SK-N-SH (cell line): Measurements from ENCODE around the gene ZNF507. TPM values are rescaled to one million over a fixed set of nuclear protein-coding genes. Genes with fewer than 3 reads are reported as not detected.

Source experiments
- CTCF ChIA-PET: fragments of 300-600, 350-600 bp; formaldehyde crosslinking; extraction: SDS; loops from one replicate; lab custom pipeline; 2021; lab: Yijun Ruan, JAX
- POLR2A ChIA-PET: fragments of 350-600 bp; sonication (Branson Sonifier 250); formaldehyde crosslinking; extraction: SDS; loops from one replicate; lab custom pipeline; 2020; ENCODE audit warnings: antibody characterized with exemption, inconsistent platforms; lab: Yijun Ruan, JAX
- DNase-seq: peaks from one replicate; pipeline ENCODE4 v3.0.0; 2012
- H2AFZ ChIP-seq: fragments of 200-600 bp; sonication (generic); 2 replicates; pipeline ENCODE4 v1.8.1; 2016; ENCODE audit warnings: antibody characterized with exemption, mild to moderate bottlenecking, low read depth
- H3F3A ChIP-seq: fragments of 200-600 bp; sonication (generic); replicated peaks from 2 replicates; pipeline ENCODE3; 2016; ENCODE audit warnings: antibody characterized with exemption, mild to moderate bottlenecking; ENCODE audit not compliant: insufficient read depth
- H3K27ac ChIP-seq, 2 experiments: fragments of 200-500 bp in 1 of 2; fragments of 200-600 bp in 1 of 2; sonication (Bioruptor generic) in 1 of 2; sonication (generic), shearing (Covaris generic) in 1 of 2; 2 replicates each; pipeline versions ENCODE4 v1.5.1 to v1.6.1; 2014 to 2016; ENCODE audit warnings: low read depth in 2 of 2, inconsistent platforms in 1 of 2, low read length in 1 of 2, mild to moderate bottlenecking in 1 of 2, mixed read lengths in 1 of 2
- H3K27me3 ChIP-seq: fragments of 200-600 bp; sonication (generic), shearing (Covaris generic); 2 replicates; pipeline ENCODE4 v1.6.1; 2016; ENCODE audit warnings: mixed run types; ENCODE audit not compliant: insufficient read depth
- H3K36me3 ChIP-seq, 2 experiments: fragments of 200-500 bp in 1 of 2; fragments of 200-600 bp in 1 of 2; sonication (Bioruptor generic) in 1 of 2; sonication (generic) in 1 of 2; replicated peaks in 1 of 2; 2 replicates each; pipeline versions ENCODE3 to v1.5.1; 2014 to 2016; ENCODE audit warnings: low read length in 1 of 2, mild to moderate bottlenecking in 1 of 2; ENCODE audit not compliant: insufficient read depth in 2 of 2, control insufficient read depth in 1 of 2
- H3K4me1 ChIP-seq, 2 experiments: fragments of 200-500 bp in 1 of 2; fragments of 200-600 bp in 1 of 2; sonication (Bioruptor generic) in 1 of 2; sonication (generic), shearing (Covaris generic) in 1 of 2; 2 replicates each; pipeline versions ENCODE4 v1.5.1 to v1.6.1; 2014 to 2016; ENCODE audit warnings: low read depth in 1 of 2, low read length in 1 of 2, mixed run types in 1 of 2; ENCODE audit not compliant: insufficient read depth in 2 of 2, control insufficient read depth in 1 of 2
- H3K4me2 ChIP-seq: fragments of 200-600 bp; sonication (generic), shearing (Covaris generic); 2 replicates; pipeline ENCODE4 v1.6.1; 2017; ENCODE audit warnings: mixed run types
- H3K4me3 ChIP-seq, 2 experiments: fragments of 200-500 bp in 1 of 2; fragments of 200-600 bp in 1 of 2; sonication (Bioruptor generic) in 1 of 2; sonication (generic), shearing (Covaris generic) in 1 of 2; 2 replicates each; pipeline versions ENCODE4 v1.5.1 to v1.8.1; 2014 to 2016; ENCODE audit warnings: low read depth in 2 of 2, inconsistent platforms in 1 of 2, low read length in 1 of 2, mild to moderate bottlenecking in 1 of 2, mixed read lengths in 1 of 2, moderate library complexity in 1 of 2
- H3K79me2 ChIP-seq: fragments of 200-600 bp; sonication (generic); 2 replicates; pipeline ENCODE4 v1.8.1; 2017; ENCODE audit warnings: mild to moderate bottlenecking; ENCODE audit not compliant: insufficient read depth
- H3K9ac ChIP-seq: fragments of 200-600 bp; sonication (generic); 2 replicates; pipeline ENCODE4 v1.6.1; 2017; ENCODE audit warnings: mixed run types
- H3K9me2 ChIP-seq: fragments of 200-600 bp; sonication (generic); 2 replicates; pipeline ENCODE4 v1.6.1; 2017; ENCODE audit warnings: mixed run types
- H3K9me3 ChIP-seq: fragments of 200-600 bp; sonication (generic); 2 replicates; pipeline ENCODE4 v1.6.1; 2017; ENCODE audit warnings: mixed run types, mild to moderate bottlenecking, moderate library complexity
- H4K20me1 ChIP-seq: fragments of 200-600 bp; sonication (generic); 2 replicates; pipeline ENCODE4 v1.6.1; 2017; ENCODE audit warnings: mild to moderate bottlenecking, mixed run types; ENCODE audit not compliant: insufficient read depth
- ELF1 ChIP-seq: IDR thresholded peaks from 2 replicates; pipeline ENCODE4 v1.4.0; 2012
- EP300 ChIP-seq, 2 experiments: IDR thresholded peaks; 2 replicates each; pipeline versions ENCODE4 v1.4.0 to v1.6.1; 2012; ENCODE audit warnings: borderline replicate concordance in 1 of 2, low read depth in 1 of 2, low read length in 1 of 2
- EZH2phosphoT487 ChIP-seq: fragments of 200-600 bp; sonication (generic); IDR thresholded peaks from 2 replicates; pipeline ENCODE4 v1.6.1; 2017; ENCODE audit warnings: low read depth, mixed run types, mild to moderate bottlenecking, antibody characterized with exemption, moderate library complexity, borderline replicate concordance
- FOSL2 ChIP-seq: IDR thresholded peaks from 2 replicates; pipeline ENCODE4 v1.4.0; 2012; ENCODE audit warnings: low read depth, mild to moderate bottlenecking, moderate library complexity, borderline replicate concordance
- FOXJ3 ChIP-seq: sonication (generic); formaldehyde crosslinking; IDR thresholded peaks from 2 replicates; pipeline ENCODE4 v1.5.1; 2020; ENCODE audit warnings: mild to moderate bottlenecking, missing genetic modification reagents
- GABPA ChIP-seq: IDR thresholded peaks from 2 replicates; pipeline ENCODE4 v1.4.0; 2012; ENCODE audit warnings: low read depth, mild to moderate bottlenecking
- MEF2A ChIP-seq: IDR thresholded peaks from 2 replicates; pipeline ENCODE4 v1.4.0; 2012; ENCODE audit warnings: low read depth, borderline replicate concordance
- NFIC ChIP-seq: IDR thresholded peaks from 2 replicates; pipeline ENCODE4 v1.4.0; 2012; ENCODE audit warnings: borderline replicate concordance
- NRF1 ChIP-seq: IDR thresholded peaks from 2 replicates; pipeline ENCODE4 v1.6.1; 2012; ENCODE audit warnings: low read depth, mild to moderate bottlenecking, low read length
- RAD21 ChIP-seq: IDR thresholded peaks from 2 replicates; pipeline ENCODE4 v1.6.1; 2012; ENCODE audit warnings: mild to moderate bottlenecking, low read length
- SIN3A ChIP-seq: IDR thresholded peaks from 2 replicates; pipeline ENCODE4 v1.6.1; 2012; ENCODE audit warnings: low read depth, mild to moderate bottlenecking, low read length, moderate library complexity, borderline replicate concordance
- SMC3 ChIP-seq: IDR thresholded peaks from 2 replicates; pipeline ENCODE4 v1.6.1; 2012; ENCODE audit warnings: low read depth, low read length, improper control_type of control experiment
- TCF12 ChIP-seq: IDR thresholded peaks from 2 replicates; pipeline ENCODE4 v1.4.0; 2012
- TEAD4 ChIP-seq: IDR thresholded peaks from 2 replicates; pipeline ENCODE4 v1.4.0; 2012; ENCODE audit warnings: mild to moderate bottlenecking, borderline replicate concordance; ENCODE audit not compliant: insufficient read depth
- WGBS: methylation state at CpG from one replicate; pipeline ENCODE4 v1.1.6; 2017; ENCODE audit warnings: low lambda C conversion rate; 5-methylcytosine and 5-hydroxymethylcytosine counted together
- polyA plus RNA-seq, 3 experiments: library from polyadenylated mRNA; depleted of rRNA; stranded (reverse); fragments of >200 nt; gene quantifications; 2 replicates each; pipeline ENCODE4 v1.2.3, GENCODE V29; 2012
- TF ChIP-seq, protein P1 (sequence below): IDR thresholded peaks from 2 replicates; pipeline ENCODE4 v1.4.0; 2012; ENCODE audit warnings: low read depth
- TF ChIP-seq, protein P2 (sequence below): IDR thresholded peaks from 2 replicates; pipeline ENCODE4; 2012
- TF ChIP-seq, protein P3 (sequence below): fragments of 150-350 bp; IDR thresholded peaks from 2 replicates; pipeline ENCODE4 v1.6.1; 2016; ENCODE audit warnings: mild to moderate bottlenecking, low read depth, low read length
- TF ChIP-seq, protein P4 (sequence below): IDR thresholded peaks from 2 replicates; pipeline ENCODE4 v1.4.0; 2012; ENCODE audit warnings: low read depth, borderline replicate concordance
- TF ChIP-seq, protein P5 (sequence below): IDR thresholded peaks from 2 replicates; pipeline ENCODE4 v1.4.0; 2012; ENCODE audit warnings: low read depth, borderline replicate concordance

Gene ZNF507
- polyA plus RNA-seq, 1 of the 3 experiments (the other 2 are of a cell fraction) = 6.8 TPM

DNA sequence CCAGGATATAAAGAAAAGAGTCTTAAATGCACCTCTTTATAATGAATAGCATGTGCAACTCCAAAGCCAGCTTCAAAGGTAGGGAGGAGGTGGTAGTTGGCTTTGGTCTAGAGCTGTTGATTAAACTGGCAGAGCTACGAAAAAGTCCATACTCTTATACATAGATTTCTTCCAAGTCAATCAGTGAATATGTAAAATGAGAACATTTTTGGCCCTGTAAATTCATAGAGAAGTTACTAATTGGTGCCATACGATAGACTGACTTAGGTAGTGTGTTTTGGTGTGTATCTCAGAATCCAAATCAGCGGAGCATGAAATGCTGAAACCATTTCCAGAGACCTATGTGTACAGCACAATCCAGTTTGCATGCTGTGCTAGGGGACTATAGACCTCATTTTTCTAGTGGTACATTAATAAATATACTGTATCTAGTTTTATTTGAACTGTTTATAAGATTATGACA is 43.0 kb downstream of the ZNF507 start:
- 98% methylated on average over 3 of the region's 3 CpGs for WGBS
- TF ChIP-seq TCF12 (no peak), FOSL2 (no peak), EP300 (IDR thresholded peaks at IDR 0.05; ENCODE audit: borderline replicate concordance in 1 of 2, low read depth in 1 of 2, low read length in 1 of 2) (no peak)
- peaks cover 29 to 37% of the 10 kb centered on the region in 2 experiments for H3K36me3 ChIP-seq
- H3K27me3 ChIP-seq = no peaks in the 10 kb centered on the region
- no peaks in the 10 kb centered on the region; the same call in 1 of the 2 replicates for H3K79me2 ChIP-seq
- no peaks in the 10 kb centered on the region for H3K9me2 ChIP-seq
- H3F3A ChIP-seq = peaks cover 3% of the 10 kb centered on the region
- no peaks in the 10 kb centered on the region; a peak in 1 of 4 replicates for H3K4me1 ChIP-seq
- DNase-seq = no peak
- ChIA-PET CTCF (interaction anchor here (2.6 kb wide), 1 partner anchor 10 kb away, joined by 11 read pairs; no protein-coding TSS in a partner anchor), POLR2A (interaction anchor here (2.0 kb wide), 1 partner anchor 17 kb away, joined by 4 read pairs; the partner anchor contains the start of gene DPY19L3)
- no peak overlapping the region for H2AFZ ChIP-seq
- no peak overlapping the region for H3K9ac ChIP-seq
- H3K4me3 ChIP-seq = no peak overlapping the region
- H3K4me2 ChIP-seq = no peak overlapping the region
- H3K9me3 ChIP-seq = no peaks in the 10 kb centered on the region
- no peaks in the 10 kb centered on the region for H4K20me1 ChIP-seq
- H3K27ac ChIP-seq = no peak overlapping the region

DNA sequence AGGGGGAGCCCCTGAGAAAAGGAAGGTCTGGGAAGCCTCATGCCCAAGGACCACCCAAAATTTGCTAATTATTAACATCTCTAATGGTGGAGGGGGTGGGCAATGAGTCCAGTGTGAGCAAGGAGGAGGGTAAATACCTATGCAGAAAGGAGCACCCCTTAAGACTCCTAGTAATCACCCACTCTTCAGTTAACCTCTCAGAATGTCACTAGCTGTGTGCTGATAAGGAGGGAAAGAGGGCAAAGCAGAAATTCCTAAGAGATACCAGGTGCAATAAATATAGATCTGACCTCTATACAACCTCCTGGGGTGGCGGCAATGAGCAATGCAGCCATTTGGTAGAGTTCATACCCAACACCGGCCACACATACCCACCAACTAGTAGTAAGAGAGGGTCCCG is 47.5 kb downstream of the ZNF507 start:
- no peak for DNase-seq
- Histone ChIP-seq H3K79me2 (no peaks in the 10 kb centered on the region), H3K9ac (no peak overlapping the region), H3K4me3 (no peak overlapping the region), H4K20me1 (no peaks in the 10 kb centered on the region), H3K27me3 (no peaks in the 10 kb centered on the region), H3F3A (peaks cover 3% of the 10 kb centered on the region), H3K27ac (no peak overlapping the region), H3K4me2 (no peak overlapping the region), H3K4me1 (no peaks in the 10 kb centered on the region; a peak in 1 of 4 replicates), H2AFZ (no peak overlapping the region), H3K9me2 (no peaks in the 10 kb centered on the region), H3K9me3 (no peaks in the 10 kb centered on the region), H3K36me3 (peaks cover 3 to 6% of the 10 kb centered on the region in 2 experiments)
- ChIA-PET POLR2A (no interaction called here), CTCF (interaction anchor here (1.1 kb wide), 1 partner anchor 15 kb away, joined by 3 read pairs; no protein-coding TSS in a partner anchor)
- WGBS = 98% methylated on average over 3 of the region's 3 CpGs
- TF ChIP-seq GABPA (no peak), TCF12 (no peak), SIN3A (no peak), NFIC (no peak), ELF1 (no peak), RAD21 (no peak), NRF1 (no peak), FOXJ3 (no peak), SMC3 (no peak), EZH2phosphoT487 (no peak), FOSL2 (no peak), TEAD4 (no peak), MEF2A (no peak)
- TF ChIP-seq, protein P1, sequence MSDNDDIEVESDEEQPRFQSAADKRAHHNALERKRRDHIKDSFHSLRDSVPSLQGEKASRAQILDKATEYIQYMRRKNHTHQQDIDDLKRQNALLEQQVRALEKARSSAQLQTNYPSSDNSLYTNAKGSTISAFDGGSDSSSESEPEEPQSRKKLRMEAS = no peak
- TF ChIP-seq, protein P2, sequence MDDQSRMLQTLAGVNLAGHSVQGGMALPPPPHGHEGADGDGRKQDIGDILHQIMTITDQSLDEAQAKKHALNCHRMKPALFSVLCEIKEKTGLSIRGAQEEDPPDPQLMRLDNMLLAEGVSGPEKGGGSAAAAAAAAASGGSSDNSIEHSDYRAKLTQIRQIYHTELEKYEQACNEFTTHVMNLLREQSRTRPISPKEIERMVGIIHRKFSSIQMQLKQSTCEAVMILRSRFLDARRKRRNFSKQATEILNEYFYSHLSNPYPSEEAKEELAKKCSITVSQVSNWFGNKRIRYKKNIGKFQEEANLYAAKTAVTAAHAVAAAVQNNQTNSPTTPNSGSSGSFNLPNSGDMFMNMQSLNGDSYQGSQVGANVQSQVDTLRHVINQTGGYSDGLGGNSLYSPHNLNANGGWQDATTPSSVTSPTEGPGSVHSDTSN = no peak
- TF ChIP-seq, protein P3, sequence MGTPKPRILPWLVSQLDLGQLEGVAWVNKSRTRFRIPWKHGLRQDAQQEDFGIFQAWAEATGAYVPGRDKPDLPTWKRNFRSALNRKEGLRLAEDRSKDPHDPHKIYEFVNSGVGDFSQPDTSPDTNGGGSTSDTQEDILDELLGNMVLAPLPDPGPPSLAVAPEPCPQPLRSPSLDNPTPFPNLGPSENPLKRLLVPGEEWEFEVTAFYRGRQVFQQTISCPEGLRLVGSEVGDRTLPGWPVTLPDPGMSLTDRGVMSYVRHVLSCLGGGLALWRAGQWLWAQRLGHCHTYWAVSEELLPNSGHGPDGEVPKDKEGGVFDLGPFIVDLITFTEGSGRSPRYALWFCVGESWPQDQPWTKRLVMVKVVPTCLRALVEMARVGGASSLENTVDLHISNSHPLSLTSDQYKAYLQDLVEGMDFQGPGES = no peak
- TF ChIP-seq, protein P4, sequence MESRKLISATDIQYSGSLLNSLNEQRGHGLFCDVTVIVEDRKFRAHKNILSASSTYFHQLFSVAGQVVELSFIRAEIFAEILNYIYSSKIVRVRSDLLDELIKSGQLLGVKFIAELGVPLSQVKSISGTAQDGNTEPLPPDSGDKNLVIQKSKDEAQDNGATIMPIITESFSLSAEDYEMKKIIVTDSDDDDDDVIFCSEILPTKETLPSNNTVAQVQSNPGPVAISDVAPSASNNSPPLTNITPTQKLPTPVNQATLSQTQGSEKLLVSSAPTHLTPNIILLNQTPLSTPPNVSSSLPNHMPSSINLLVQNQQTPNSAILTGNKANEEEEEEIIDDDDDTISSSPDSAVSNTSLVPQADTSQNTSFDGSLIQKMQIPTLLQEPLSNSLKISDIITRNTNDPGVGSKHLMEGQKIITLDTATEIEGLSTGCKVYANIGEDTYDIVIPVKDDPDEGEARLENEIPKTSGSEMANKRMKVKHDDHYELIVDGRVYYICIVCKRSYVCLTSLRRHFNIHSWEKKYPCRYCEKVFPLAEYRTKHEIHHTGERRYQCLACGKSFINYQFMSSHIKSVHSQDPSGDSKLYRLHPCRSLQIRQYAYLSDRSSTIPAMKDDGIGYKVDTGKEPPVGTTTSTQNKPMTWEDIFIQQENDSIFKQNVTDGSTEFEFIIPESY = no peak
- TF ChIP-seq, protein P5, sequence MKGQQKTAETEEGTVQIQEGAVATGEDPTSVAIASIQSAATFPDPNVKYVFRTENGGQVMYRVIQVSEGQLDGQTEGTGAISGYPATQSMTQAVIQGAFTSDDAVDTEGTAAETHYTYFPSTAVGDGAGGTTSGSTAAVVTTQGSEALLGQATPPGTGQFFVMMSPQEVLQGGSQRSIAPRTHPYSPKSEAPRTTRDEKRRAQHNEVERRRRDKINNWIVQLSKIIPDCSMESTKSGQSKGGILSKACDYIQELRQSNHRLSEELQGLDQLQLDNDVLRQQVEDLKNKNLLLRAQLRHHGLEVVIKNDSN = no peak
